ENCODE results near the gene CDR2L.

The CDR2L gene

DNA sequence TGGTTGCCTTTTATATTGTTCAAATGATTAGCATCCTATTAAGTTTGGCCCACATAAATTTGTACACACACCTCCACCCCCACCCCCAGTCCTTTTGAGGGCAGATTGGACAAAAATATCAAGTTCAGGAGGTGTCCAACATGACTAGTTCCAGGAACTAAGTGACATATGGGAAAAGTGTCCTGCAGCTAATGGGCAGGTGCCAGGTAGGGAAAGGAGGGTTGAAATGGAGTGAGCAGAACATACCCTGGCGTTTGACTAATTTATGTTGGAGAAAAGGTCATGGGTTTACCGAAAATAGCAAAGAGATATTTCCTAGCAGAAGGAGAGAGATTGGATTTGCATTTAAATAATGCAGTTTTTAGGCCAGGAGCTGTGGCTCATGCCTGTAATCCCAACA lies 64.5 kb downstream of the CDR2L start:
- no peak overlapping the region for H3K27ac ChIP-seq
- TF ChIP-seq, protein P1, sequence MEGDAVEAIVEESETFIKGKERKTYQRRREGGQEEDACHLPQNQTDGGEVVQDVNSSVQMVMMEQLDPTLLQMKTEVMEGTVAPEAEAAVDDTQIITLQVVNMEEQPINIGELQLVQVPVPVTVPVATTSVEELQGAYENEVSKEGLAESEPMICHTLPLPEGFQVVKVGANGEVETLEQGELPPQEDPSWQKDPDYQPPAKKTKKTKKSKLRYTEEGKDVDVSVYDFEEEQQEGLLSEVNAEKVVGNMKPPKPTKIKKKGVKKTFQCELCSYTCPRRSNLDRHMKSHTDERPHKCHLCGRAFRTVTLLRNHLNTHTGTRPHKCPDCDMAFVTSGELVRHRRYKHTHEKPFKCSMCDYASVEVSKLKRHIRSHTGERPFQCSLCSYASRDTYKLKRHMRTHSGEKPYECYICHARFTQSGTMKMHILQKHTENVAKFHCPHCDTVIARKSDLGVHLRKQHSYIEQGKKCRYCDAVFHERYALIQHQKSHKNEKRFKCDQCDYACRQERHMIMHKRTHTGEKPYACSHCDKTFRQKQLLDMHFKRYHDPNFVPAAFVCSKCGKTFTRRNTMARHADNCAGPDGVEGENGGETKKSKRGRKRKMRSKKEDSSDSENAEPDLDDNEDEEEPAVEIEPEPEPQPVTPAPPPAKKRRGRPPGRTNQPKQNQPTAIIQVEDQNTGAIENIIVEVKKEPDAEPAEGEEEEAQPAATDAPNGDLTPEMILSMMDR (conservative IDR thresholded peaks at IDR 0.05) = no peak
